ENCODE results near the gene NDN.

Gene NDN

DNA sequence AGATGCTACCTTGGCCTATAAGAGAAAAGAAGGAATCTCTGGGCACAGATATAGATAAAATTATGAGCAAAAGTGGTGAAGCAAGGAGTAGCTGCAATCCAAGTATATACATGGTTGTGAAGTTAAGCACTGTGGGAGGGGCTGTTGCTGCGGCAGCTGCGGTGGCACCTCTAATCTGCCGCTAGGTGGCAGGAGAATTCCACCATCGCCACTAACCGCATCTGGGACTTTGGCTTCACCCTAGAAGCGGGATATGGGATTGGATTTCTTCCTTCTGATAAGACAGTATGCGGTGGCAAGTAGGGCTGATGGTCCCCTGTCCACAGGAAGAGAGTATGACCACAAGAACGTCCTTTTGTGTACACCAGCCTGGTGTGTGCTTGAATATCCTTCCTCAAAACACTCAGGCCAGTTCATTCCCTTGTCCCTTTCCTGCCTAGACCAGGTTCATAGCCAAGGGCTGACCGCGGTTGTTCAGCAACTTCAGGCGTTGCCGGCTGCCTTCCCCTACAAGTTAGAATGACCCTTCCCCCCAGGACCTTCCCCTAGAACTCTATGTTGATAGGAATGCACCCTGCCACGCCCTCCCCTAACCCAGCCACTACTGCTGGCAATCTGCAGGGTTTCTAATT lies 44.6 kb downstream of the NDN start:
- no peak for DNase-seq (ENCODE audit: low read depth in 3 of 3)
